Measurements from ENCODE around the gene RFC4. TPM values are rescaled to one million over a fixed set of nuclear protein-coding genes. Genes with fewer than 3 reads are reported as not detected.

The RFC4 gene
- total RNA-seq, 1 donor from 2014 or later, result 13.1 TPM

DNA sequence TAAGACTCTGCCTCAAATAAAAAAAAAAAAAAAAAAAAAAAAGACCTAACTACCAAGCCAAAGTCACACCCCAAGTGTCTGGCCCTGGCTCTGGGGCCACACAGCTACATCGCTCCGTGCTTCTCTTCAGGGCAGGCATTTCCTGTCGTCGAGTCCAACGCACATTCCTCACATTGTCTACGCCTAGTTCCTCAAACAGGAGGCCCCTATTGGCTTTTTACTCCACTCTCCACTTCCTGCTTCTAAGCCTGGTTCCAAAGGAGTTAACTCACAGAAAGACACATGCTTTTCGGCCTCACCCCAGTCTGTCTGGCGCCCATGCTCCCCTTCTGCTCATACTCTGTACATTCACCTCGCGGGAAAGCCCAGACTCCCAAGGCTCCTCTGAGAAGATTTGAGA lies 60.3 kb downstream of the RFC4 start:
- peaks cover 3% of the 10 kb centered on the region for H3K9me3 Mint-ChIP-seq (ENCODE audit: unreplicated experiment)

DNA sequence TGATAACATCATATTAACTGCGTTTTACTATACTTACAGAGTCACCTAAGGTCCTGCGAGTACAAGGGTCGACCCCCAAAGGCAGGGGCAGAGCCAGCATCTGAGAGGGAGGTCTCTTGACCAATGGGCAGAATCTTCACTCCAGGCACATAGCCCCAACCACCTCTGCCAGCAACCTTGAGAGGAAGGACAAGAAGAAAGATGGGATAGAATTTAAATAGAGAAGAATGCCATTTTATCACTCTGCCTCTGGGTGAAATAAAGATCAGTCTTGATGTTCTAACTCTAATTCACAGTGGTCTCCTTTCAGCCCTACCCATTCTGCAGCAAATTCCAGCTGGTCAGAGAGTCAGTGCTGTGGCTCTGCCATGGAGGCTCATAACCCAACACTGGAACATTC lies 62.6 kb downstream of the RFC4 start:
- H3K4me1 Mint-ChIP-seq (ENCODE audit: low read depth, unreplicated experiment), result peaks cover 4% of the 10 kb centered on the region
- Histone ChIP-seq H3K4me2 (ENCODE audit: low read length) (no peak overlapping the region), H3K79me2 (ENCODE audit: insufficient read depth, low read length) (no peaks in the 10 kb centered on the region), H4K20me1 (ENCODE audit: insufficient read depth, low read length) (no peaks in the 10 kb centered on the region), H3K9ac (ENCODE audit: low read length) (no peak overlapping the region), H3K4me1 (ENCODE audit: insufficient read depth, low read length) (peaks cover 5% of the 10 kb centered on the region), H3K4me3 (ENCODE audit: insufficient read depth, low read depth, low read length) (no peak overlapping the region), H3K27ac (ENCODE audit: low read depth, low read length) (no peak overlapping the region), H3K9me3 (ENCODE audit: insufficient read depth, low read depth, low read length) (no peaks in the 10 kb centered on the region), H3K27me3 (ENCODE audit: insufficient read depth, low read length) (no peaks in the 10 kb centered on the region), H2AFZ (ENCODE audit: low read depth, low read length) (no peak overlapping the region), H3K36me3 (ENCODE audit: insufficient read depth, low read length) (no peaks in the 10 kb centered on the region)
- H3K36me3 Mint-ChIP-seq (ENCODE audit: low read depth, unreplicated experiment), result no peaks in the 10 kb centered on the region
- H3K27ac Mint-ChIP-seq (ENCODE audit: unreplicated experiment), result no peak overlapping the region
- TF ChIP-seq, protein P1, sequence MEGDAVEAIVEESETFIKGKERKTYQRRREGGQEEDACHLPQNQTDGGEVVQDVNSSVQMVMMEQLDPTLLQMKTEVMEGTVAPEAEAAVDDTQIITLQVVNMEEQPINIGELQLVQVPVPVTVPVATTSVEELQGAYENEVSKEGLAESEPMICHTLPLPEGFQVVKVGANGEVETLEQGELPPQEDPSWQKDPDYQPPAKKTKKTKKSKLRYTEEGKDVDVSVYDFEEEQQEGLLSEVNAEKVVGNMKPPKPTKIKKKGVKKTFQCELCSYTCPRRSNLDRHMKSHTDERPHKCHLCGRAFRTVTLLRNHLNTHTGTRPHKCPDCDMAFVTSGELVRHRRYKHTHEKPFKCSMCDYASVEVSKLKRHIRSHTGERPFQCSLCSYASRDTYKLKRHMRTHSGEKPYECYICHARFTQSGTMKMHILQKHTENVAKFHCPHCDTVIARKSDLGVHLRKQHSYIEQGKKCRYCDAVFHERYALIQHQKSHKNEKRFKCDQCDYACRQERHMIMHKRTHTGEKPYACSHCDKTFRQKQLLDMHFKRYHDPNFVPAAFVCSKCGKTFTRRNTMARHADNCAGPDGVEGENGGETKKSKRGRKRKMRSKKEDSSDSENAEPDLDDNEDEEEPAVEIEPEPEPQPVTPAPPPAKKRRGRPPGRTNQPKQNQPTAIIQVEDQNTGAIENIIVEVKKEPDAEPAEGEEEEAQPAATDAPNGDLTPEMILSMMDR (IDR thresholded peaks at IDR 0.05; ENCODE audit: insufficient read depth, low read depth, low read length), result no peak
- TF ChIP-seq EZH2 (IDR thresholded peaks at IDR 0.05; ENCODE audit: insufficient read depth, low read length), result no peak
- FAIRE-seq (no peak), DNase-seq (ENCODE audit: low read depth) (no peak)
- H3K4me3 Mint-ChIP-seq (ENCODE audit: unreplicated experiment), result no peak overlapping the region
- H3K27me3 Mint-ChIP-seq (ENCODE audit: low read depth, unreplicated experiment), result peaks cover 6% of the 10 kb centered on the region
- peaks cover 3% of the 10 kb centered on the region for H3K9me3 Mint-ChIP-seq (ENCODE audit: unreplicated experiment)

More for the DNA sequence above, 60.3 kb downstream of the RFC4 start:
- Mint-ChIP-seq H3K36me3 (ENCODE audit: low read depth, unreplicated experiment) (no peaks in the 10 kb centered on the region), H3K4me1 (ENCODE audit: low read depth, unreplicated experiment) (peaks cover 4% of the 10 kb centered on the region), H3K27me3 (ENCODE audit: low read depth, unreplicated experiment) (no peaks in the 10 kb centered on the region), H3K27ac (ENCODE audit: unreplicated experiment) (peak overlapping the region; percentile 98), H3K4me3 (ENCODE audit: unreplicated experiment) (peak overlapping the region; percentile 64)
- peak overlapping the region; percentile 45 for H3K4me2 ChIP-seq (ENCODE audit: low read length)
- H3K36me3 ChIP-seq (ENCODE audit: insufficient read depth, low read length), result no peaks in the 10 kb centered on the region
- H3K27me3 ChIP-seq (ENCODE audit: insufficient read depth, low read length), result no peaks in the 10 kb centered on the region
- no peak for TF ChIP-seq EZH2 (IDR thresholded peaks at IDR 0.05; ENCODE audit: insufficient read depth, low read length)
- no peaks in the 10 kb centered on the region for H3K79me2 ChIP-seq (ENCODE audit: insufficient read depth, low read length)
- H2AFZ ChIP-seq (ENCODE audit: low read depth, low read length), result peak overlapping the region; percentile 84
- no peak overlapping the region for H3K4me3 ChIP-seq (ENCODE audit: insufficient read depth, low read depth, low read length)
- peak; percentile 64 for DNase-seq (ENCODE audit: low read depth)
- no peaks in the 10 kb centered on the region for H3K9me3 ChIP-seq (ENCODE audit: insufficient read depth, low read depth, low read length)
- H3K9ac ChIP-seq (ENCODE audit: low read length), result peak overlapping the region; percentile 0
- FAIRE-seq, result no peak
- H3K27ac ChIP-seq (ENCODE audit: low read depth, low read length), result no peak overlapping the region
- no peaks in the 10 kb centered on the region for H4K20me1 ChIP-seq (ENCODE audit: insufficient read depth, low read length)
- peaks cover 5% of the 10 kb centered on the region for H3K4me1 ChIP-seq (ENCODE audit: insufficient read depth, low read length)

DNA sequence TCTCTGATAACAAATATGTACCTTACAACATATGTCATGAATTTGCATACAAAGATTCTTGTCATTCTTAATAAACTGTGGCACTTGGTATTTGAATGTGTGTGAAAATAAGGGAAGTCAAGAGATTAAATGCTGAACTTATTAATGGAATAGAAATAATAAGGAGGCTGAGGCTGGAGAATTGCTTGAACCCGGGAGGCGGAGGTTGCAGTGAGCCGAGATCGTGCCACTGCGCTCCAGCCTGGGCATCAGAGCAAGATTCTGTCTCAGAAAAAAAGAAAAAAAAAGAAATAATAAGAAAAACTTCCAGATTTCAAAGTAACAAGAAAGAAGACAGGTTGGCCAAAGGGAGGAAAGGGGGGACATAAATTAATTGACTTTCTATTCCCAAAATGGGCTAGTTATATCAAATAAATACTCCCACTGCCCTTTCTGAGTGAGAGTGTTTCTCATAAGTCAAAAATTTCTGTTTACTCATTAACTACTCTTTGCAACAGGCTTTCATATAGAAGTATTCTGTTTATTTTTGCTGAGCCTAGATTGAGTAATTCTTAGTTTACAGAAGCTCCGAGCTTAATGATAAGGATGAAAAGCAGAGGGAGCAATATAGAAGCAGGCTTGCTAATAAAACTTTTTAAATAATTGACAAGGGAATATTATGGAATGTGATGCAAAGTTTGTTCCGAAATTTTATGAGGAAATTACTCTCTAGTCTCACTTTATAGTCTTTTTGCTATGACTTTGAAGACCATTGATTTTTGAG lies 63.5 kb downstream of the RFC4 start:
- Histone ChIP-seq H2AFZ (ENCODE audit: low read depth, low read length) (no peak overlapping the region), H3K4me2 (ENCODE audit: low read length) (no peak overlapping the region), H3K9me3 (ENCODE audit: insufficient read depth, low read depth, low read length) (no peaks in the 10 kb centered on the region), H3K4me3 (ENCODE audit: insufficient read depth, low read depth, low read length) (no peak overlapping the region), H3K27me3 (ENCODE audit: insufficient read depth, low read length) (no peaks in the 10 kb centered on the region), H3K9ac (ENCODE audit: low read length) (no peak overlapping the region), H3K27ac (ENCODE audit: low read depth, low read length) (no peak overlapping the region), H4K20me1 (ENCODE audit: insufficient read depth, low read length) (no peaks in the 10 kb centered on the region), H3K36me3 (ENCODE audit: insufficient read depth, low read length) (no peaks in the 10 kb centered on the region), H3K79me2 (ENCODE audit: insufficient read depth, low read length) (no peaks in the 10 kb centered on the region), H3K4me1 (ENCODE audit: insufficient read depth, low read length) (peaks cover 5% of the 10 kb centered on the region)
- peaks cover 4% of the 10 kb centered on the region for H3K4me1 Mint-ChIP-seq (ENCODE audit: low read depth, unreplicated experiment)
- TF ChIP-seq, protein P1 (IDR thresholded peaks at IDR 0.05; ENCODE audit: insufficient read depth, low read depth, low read length), result no peak
- TF ChIP-seq EZH2 (IDR thresholded peaks at IDR 0.05; ENCODE audit: insufficient read depth, low read length), result no peak
- H3K9me3 Mint-ChIP-seq (ENCODE audit: unreplicated experiment), result peaks cover 3% of the 10 kb centered on the region
- peaks cover 6% of the 10 kb centered on the region for H3K27me3 Mint-ChIP-seq (ENCODE audit: low read depth, unreplicated experiment)
- no peak overlapping the region for H3K4me3 Mint-ChIP-seq (ENCODE audit: unreplicated experiment)
- no peak for DNase-seq (ENCODE audit: low read depth)
- no peak for FAIRE-seq
- no peak overlapping the region for H3K27ac Mint-ChIP-seq (ENCODE audit: unreplicated experiment)
- H3K36me3 Mint-ChIP-seq (ENCODE audit: low read depth, unreplicated experiment), result no peaks in the 10 kb centered on the region

Small RNA genes lying within 50 kb of the gene (microRNA-seq; reads per million reads assigned to microRNA genes)
- gene MIR1248, result 45.7 reads per million, percentile 57 among the genes with 10 or more reads in this experiment

Other genes starting within 250 kb of the RFC4 start
- 8.7 and 10.2 TPM in 2 replicates for gene TBCCD1, start 239.1 kb downstream of the RFC4 start, total RNA-seq
- 83.0 and 84.3 TPM in 2 replicates for gene DNAJB11, start 235.8 kb downstream of the RFC4 start, total RNA-seq
- not detected in 2 replicates for gene AHSG, start 193.4 kb downstream of the RFC4 start, total RNA-seq
- gene FETUB, start 166.1 kb downstream of the RFC4 start, total RNA-seq, result not detected in 2 replicates
- not detected in 2 replicates for gene HRG, start 140.5 kb downstream of the RFC4 start, total RNA-seq
- not detected in 2 replicates for gene KNG1, start 89.1 kb downstream of the RFC4 start, total RNA-seq
- gene EIF4A2, start 22.9 kb downstream of the RFC4 start, total RNA-seq, result 323 and 337 TPM in 2 replicates
- gene ADIPOQ, start 36.2 kb upstream of the RFC4 start, total RNA-seq, result not detected in 2 replicates
- gene ST6GAL1, start 124.0 kb upstream of the RFC4 start, total RNA-seq, result 15.8 and 19.3 TPM in 2 replicates

Measured in astrocyte (in vitro differentiated cells and primary cell).